Brain microvascular endothelial cell (primary cell): Measurements from ENCODE around the gene WDR72.

Experiments
- DNase-seq: peaks from one replicate; pipeline ENCODE4 v3.0.0-alpha.2; 2020
- H3K27ac ChIP-seq: fragments of 250-450 bp; sonication (Bioruptor Pico); 2 replicates; pipeline ENCODE4 v1.5.1; 2020; ENCODE audit warnings: mild to moderate bottlenecking, moderate library complexity
- H3K27me3 ChIP-seq: fragments of 250-450 bp; sonication (Bioruptor Pico); replicated peaks from 2 replicates; pipeline ENCODE4 v1.5.1; 2020; ENCODE audit warnings: mild to moderate bottlenecking
- H3K36me3 ChIP-seq: fragments of 250-450 bp; sonication (Bioruptor Pico); replicated peaks from 2 replicates; pipeline ENCODE4 v1.5.1; 2020; ENCODE audit warnings: mild to moderate bottlenecking
- H3K4me3 ChIP-seq: 2 replicates; pipeline ENCODE4 v1.5.1; 2011; ENCODE audit warnings: low read depth, mild to moderate bottlenecking, control low read depth, low read length, moderate library complexity
- in situ Hi-C: cut with HindIII; loops from 2 replicates; pipeline ENCODE4 v1.10.0; 2017; ENCODE audit warnings: low sequenced_read_pairs, low pct_ligation_motif_present
- TF ChIP-seq, protein P1 (sequence below): IDR thresholded peaks from 2 replicates; pipeline ENCODE4 v1.5.1; 2011; ENCODE audit warnings: low read depth, mild to moderate bottlenecking, moderate library complexity, low read length, control low read depth, inconsistent platforms; ENCODE audit errors: missing control alignments

Gene WDR72

DNA sequence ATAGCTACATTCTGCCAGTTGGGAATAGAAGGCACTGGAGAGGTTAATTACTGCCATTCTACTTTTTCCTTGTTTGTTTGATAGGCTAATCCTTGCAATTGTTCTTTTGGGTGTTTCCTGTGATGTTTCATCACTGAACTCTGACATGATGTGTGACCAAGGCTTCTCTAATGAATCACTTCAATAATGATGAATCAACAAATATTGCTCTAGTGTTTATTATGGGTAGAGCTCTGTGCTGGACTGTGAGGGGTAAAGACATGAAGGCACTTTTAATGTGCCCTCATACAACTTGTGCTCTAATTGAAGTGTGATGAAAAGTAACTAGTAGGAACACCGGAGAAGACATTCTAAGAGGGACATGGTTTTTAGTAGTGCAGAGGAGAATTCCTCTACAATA, 233.6 kb downstream of the WDR72 start:
- DNase-seq: no peak
- Histone ChIP-seq H3K27me3 (no peaks in the 10 kb centered on the region), H3K4me3 (no peak overlapping the region), H3K36me3 (no peaks in the 10 kb centered on the region), H3K27ac (no peak overlapping the region)
- TF ChIP-seq, protein P1, sequence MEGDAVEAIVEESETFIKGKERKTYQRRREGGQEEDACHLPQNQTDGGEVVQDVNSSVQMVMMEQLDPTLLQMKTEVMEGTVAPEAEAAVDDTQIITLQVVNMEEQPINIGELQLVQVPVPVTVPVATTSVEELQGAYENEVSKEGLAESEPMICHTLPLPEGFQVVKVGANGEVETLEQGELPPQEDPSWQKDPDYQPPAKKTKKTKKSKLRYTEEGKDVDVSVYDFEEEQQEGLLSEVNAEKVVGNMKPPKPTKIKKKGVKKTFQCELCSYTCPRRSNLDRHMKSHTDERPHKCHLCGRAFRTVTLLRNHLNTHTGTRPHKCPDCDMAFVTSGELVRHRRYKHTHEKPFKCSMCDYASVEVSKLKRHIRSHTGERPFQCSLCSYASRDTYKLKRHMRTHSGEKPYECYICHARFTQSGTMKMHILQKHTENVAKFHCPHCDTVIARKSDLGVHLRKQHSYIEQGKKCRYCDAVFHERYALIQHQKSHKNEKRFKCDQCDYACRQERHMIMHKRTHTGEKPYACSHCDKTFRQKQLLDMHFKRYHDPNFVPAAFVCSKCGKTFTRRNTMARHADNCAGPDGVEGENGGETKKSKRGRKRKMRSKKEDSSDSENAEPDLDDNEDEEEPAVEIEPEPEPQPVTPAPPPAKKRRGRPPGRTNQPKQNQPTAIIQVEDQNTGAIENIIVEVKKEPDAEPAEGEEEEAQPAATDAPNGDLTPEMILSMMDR: no peak
- in situ Hi-C loops: no loop called here

DNA sequence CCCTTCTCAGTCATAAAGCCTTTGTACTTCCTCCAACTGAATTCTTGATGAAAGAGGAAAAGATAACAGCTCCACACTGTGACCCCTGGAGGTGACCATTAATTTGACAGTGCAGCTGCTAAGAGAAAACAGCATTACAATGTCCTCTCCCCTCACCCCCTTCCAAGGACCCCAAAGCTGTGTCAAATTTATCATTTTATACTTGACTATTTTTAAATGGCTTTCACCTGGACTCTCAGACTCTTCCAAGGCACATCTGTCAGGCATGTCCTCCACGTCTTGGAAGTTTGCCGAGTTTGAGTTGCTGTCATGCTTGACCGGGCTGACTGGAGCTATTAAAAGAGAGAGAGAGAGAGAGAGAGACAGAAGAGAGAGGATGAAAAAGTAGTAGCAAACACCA, 236.5 kb downstream of the WDR72 start:
- no peak overlapping the region for H3K4me3 ChIP-seq
- DNase-seq: no peak
- no peaks in the 10 kb centered on the region for H3K36me3 ChIP-seq
- H3K27ac ChIP-seq: no peak overlapping the region
- TF ChIP-seq, protein P1: no peak
- in situ Hi-C loops: no loop called here
- no peaks in the 10 kb centered on the region for H3K27me3 ChIP-seq

DNA sequence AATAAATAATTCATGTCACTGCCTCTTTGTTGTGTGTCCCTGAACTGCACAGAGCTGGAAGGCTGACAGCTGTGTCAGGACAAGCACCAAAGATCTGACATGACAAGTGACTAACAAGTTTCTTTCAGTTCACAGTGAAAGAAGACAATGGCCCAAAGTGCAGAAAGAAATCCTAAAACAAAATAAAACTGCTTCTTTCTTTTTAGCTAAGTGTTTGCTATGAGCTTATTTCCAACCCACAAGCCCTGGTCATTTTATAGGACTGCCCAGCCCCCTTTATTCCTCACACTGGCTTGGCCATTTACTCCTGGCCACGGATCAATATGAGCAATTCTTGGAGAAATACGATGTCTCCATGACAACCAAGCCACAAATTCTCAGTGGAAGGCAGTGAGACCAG, 238.5 kb downstream of the WDR72 start:
- in situ Hi-C loops: no loop called here
- no peak for DNase-seq
- TF ChIP-seq, protein P1: no peak
- Histone ChIP-seq H3K36me3 (no peaks in the 10 kb centered on the region), H3K4me3 (no peak overlapping the region), H3K27ac (no peak overlapping the region), H3K27me3 (no peaks in the 10 kb centered on the region)

DNA sequence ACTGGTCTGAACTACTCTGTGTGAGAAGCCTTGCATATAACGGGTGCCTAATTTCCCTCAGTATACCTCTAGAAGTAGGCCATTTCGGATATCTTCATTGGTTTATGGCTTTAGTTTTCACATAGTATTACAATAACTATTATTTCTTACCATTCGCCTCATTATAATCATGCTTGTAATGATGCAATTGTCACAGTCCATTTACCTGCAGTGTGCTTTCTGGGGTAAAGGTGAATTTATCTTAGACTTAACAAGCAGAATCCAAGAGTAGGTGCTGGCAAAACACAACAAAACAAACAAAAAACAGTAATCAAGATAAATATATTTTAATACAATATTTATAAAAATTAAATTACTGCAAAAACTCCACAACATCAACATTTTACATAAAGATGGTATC, 246.0 kb downstream of the WDR72 start:
- TF ChIP-seq, protein P1: no peak

DNA sequence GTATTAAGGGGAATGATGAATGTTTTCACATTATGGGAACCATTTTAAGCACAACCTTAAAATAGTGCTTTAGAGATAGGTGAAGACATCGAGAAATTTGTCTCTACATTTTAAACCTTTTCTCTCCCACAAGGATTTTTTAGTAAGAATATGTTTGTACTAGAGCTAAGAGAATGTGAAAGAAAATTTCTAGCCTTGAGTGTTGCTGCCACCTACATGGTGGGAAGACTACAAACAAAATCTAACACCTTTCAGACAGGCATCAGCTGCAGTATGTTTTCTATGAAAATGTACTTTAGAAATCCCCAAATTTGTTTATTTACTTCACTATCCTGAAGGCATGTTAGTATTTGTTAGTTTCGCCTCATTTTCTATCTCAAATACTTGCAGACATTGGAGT, 247.4 kb downstream of the WDR72 start:
- in situ Hi-C loops: no loop called here
- Histone ChIP-seq H3K27ac (no peak overlapping the region), H3K36me3 (no peaks in the 10 kb centered on the region), H3K4me3 (no peak overlapping the region), H3K27me3 (no peaks in the 10 kb centered on the region)
- TF ChIP-seq, protein P1: no peak
- DNase-seq: no peak

More for the DNA sequence above, 246.0 kb downstream of the WDR72 start:
- in situ Hi-C loops: no loop called here
- Histone ChIP-seq H3K27me3 (no peaks in the 10 kb centered on the region), H3K4me3 (no peak overlapping the region), H3K27ac (no peak overlapping the region), H3K36me3 (no peaks in the 10 kb centered on the region)
- DNase-seq: no peak

DNA sequence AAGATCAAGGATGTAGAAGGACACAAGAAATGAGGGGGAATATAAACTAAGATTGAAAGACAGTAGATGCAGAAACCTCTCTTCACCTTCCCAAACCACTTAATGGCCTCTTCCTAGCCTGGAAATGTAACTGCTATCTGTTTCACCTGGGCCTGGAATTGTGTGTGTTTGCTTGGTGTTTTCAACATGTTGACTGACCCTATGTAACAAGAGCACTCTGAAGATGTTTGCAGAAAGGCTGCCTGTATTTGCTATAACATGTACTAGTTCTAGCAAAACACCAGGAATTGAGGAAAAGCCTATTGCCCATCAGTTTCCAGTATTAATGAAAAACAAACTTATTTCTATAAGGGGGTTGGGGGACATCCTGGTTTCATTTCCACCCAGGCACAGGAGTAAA, 248.3 kb downstream of the WDR72 start:
- DNase-seq: no peak
- TF ChIP-seq, protein P1: no peak
- no peak overlapping the region for H3K27ac ChIP-seq
- no peaks in the 10 kb centered on the region for H3K36me3 ChIP-seq
- in situ Hi-C loops: no loop called here
- no peaks in the 10 kb centered on the region for H3K27me3 ChIP-seq
- no peak overlapping the region for H3K4me3 ChIP-seq
